ENCODE results near the gene MTIF2.
"Not testable (repeated sequence)": the region's sequence is repeated elsewhere in the genome, so short reads cannot be mapped to it uniquely, and the experiment has no call there.

MTIF2 gene

DNA sequence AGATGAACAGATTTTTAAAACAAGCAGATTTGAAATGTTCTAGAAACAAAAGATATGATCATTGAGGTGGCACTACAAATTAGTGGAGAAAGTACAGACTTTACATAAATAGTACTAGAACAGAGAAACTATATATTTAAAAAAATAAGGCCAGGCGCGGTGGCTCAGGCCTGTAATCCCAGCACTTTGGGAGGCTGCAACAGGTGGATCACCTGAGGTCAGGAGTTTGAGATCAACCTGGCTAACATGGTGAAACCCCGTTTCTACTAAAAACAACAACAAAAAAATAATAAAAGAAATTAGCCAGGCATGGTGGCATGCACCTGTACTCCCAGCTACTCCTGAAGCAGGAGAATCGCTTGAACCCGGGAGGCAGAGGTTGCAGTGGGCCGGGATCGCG is 82.2 kb downstream of the MTIF2 start:
- not testable (repeated sequence) for DNase-seq
